AG10803 (cell line): ENCODE data around the gene PPP1R11.

Source experiments
- DNase-seq: peaks from one replicate; pipeline ENCODE4 v3.0.0; 2010; ENCODE audit warnings: low read depth
- H3K4me3 ChIP-seq: 2 replicates; pipeline ENCODE4 v1.5.1; 2011; ENCODE audit warnings: mild to moderate bottlenecking, low read length, control low read depth
- TF ChIP-seq, protein P1 (sequence below): conservative IDR thresholded peaks from 2 replicates; pipeline ENCODE4 v1.5.1; 2011; ENCODE audit warnings: mild to moderate bottlenecking, low read length, control low read depth, inconsistent platforms

The PPP1R11 gene

DNA sequence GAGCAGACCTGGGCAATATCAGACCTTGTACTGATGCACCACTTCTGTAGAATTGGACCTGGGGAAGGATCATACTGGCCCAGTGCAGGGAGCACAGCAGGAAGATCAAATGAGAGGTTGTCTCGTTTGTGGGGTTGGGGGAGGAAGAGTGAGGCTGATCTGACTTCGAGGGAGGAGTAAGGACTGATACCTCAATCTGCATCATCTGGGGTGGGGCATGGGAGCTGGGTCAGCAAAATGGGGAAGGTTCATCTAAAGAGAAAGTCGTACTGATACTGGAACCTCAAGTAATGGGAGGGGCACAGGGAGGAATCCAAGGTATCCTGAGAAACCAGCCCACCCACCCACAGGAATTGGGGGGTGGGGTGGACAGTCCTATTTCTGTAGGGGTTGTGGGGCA lies 4.9 kb downstream of the PPP1R11 start:
- DNase-seq: no peak
- TF ChIP-seq, protein P1, sequence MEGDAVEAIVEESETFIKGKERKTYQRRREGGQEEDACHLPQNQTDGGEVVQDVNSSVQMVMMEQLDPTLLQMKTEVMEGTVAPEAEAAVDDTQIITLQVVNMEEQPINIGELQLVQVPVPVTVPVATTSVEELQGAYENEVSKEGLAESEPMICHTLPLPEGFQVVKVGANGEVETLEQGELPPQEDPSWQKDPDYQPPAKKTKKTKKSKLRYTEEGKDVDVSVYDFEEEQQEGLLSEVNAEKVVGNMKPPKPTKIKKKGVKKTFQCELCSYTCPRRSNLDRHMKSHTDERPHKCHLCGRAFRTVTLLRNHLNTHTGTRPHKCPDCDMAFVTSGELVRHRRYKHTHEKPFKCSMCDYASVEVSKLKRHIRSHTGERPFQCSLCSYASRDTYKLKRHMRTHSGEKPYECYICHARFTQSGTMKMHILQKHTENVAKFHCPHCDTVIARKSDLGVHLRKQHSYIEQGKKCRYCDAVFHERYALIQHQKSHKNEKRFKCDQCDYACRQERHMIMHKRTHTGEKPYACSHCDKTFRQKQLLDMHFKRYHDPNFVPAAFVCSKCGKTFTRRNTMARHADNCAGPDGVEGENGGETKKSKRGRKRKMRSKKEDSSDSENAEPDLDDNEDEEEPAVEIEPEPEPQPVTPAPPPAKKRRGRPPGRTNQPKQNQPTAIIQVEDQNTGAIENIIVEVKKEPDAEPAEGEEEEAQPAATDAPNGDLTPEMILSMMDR: no peak
- no peak overlapping the region for H3K4me3 ChIP-seq

DNA sequence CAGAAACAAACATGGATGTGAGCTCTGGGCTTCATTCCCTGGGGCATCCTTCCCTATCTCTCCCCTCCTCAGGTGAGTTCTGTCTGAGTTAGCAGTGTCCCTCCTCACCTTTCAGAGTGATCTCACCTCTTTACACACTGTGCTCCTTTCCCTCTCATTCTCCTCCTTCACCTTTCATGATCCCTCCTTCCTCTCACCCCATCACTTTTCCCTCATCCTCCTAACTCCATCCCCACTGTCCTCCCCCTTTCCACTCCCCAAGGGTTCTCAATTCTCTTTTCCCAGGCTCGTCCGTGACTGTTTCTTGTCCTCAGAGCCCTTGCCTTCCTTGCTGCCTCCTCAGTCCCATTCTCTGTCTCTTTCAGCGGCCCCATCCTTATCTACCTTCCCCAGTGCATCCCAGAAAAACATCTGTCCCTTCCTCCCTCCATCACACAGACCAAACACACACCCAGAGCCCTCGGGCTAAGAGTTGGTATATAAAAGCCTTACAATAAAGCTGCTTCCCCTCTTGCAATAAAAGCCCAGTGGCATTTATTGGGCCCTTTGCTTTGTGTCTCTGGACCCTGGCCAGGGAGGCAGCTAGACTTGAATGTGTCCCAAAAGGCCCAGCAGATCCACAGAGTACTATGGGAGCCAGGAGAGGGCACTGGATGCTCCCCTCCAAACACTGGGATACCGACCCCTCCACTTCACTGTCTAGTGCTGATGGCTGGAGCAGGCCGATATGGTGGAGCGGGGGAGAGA lies 6.7 kb downstream of the PPP1R11 start:
- H3K4me3 ChIP-seq: no peak overlapping the region
- TF ChIP-seq, protein P1: no peak
- DNase-seq: no peak

DNA sequence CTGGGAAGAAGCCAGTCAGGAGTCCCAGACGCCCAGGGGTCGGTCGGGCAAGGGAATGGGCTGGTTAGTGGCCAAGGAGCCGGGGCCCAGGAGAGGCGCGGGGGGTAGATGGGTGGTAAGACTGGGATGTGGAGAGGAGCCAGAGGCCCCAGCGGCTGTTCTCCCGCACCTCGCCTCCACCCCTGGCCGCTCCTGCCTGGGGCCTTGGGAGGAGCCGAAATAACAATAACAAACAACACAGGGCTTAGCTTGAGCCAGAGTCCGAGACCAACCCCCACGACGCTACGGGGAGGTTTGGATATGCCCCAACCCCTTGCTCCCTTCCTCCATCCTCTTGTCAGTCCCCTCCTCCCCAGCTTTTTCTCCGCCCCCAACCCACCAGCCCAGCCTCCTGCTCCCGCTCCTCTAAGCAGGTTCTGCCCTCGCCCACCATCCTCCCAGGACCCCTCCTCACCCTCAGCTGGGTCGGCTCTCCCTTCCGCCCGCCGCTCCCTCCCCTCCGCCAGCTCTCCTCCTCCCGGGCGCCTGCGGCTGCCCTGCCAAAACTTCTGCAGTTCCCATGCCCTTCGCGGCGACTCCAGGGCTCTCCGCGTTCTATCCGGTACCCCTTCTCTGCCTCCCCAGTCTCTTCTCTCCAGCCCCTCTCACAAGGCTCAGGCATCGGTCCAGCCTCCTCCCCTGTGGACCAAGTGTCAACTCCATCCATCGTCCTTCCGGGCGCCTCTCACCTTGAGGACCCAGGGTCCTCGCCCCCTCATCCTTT lies 7.5 kb downstream of the PPP1R11 start:
- TF ChIP-seq, protein P1: no peak
- DNase-seq: no peak
- no peak overlapping the region for H3K4me3 ChIP-seq

DNA sequence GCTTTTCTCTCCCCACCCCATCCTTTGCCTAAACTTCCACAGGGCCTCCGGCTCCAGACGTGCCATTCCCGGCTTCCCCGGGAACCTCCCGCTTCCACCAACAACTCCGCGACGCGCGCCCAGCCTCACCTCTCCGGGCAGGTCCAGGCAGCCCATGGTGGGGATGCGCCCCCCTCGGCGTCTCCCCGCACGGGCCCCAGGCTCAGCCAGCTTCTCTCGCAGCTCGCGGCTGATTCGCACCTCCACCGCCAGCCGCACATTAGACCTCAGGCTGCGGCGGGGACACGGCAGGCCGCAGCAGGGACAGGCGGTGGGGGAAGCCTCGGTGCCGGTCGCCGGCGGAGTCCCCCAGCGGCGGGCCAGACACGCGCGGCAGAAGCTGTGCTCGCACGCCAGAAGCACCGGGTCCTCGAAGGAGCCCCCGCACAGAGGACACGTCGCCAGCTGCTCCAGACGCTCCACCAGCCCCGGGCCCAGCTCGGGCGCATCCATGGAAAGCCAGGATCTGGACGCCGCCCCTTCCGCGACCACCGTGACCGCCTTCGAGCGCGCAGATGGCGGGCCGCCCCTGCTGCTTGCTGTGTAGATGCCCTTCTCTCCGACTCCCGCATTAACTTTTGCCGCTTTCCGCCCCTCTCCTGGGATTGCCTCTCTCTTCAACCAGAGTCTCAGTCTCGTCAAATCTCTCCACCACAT lies 8.2 kb downstream of the PPP1R11 start, which contains the start of gene RNF39:
RNF39 (minus strand) TSS at position 676 of the 696 bp plus-strand sequence; CDS start at position 492, 184 bp downstream.
- DNase-seq: no peak
- TF ChIP-seq, protein P1: no peak
- peak within 1 kb of the TSS; percentile 5 for H3K4me3 ChIP-seq

DNA sequence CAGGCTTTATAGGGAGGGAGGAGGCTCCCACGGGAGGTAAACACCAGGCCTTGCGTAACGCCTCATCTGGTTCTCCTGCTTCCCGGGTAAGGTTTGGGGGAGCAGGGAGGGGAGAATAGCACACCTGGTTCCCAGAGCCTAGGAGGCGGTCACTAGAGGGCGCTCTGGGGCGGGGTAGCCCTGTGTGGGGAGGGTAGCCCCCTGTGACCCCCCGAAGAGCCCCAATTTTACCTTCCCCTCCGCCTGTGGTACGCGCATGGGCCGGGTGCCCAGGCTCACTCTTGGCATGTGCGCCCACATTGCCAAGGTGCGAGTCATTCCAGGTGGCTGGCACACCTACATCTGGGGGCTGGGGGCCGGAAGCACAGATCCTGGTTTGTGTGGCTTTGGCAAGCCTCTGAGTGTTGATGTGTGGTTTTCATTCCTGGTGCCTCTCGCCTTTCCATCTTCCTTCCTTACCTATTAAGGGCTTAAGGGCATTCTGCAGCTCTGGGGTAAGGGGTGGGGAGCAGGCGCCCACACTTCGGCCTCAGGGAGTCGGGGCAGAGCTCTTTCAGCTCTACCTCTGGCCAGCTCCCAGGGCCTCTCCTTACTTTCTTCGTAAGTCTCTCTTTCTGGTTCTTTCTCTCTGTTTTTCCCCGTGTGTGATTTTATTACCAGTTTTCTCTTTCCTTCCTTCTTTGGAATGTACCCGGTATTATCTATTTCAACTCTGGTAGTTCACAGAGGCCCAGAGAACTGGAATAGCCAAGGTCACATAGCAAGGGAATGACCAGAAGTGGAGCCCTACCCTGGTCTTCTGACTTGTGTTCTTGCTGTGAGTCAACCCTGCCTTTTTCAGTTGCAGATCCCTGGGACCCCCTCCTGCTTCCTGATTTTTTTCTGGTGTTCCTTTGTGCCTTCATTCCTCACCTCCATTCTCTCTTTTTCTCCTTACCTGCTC lies 9.1 kb downstream of the PPP1R11 start:
- no peak for DNase-seq
- TF ChIP-seq, protein P1: peak; percentile 39
- H3K4me3 ChIP-seq: 0 out of 2 replicates have a peak overlapping the region, but pooled peaks have one; percentile 5

DNA sequence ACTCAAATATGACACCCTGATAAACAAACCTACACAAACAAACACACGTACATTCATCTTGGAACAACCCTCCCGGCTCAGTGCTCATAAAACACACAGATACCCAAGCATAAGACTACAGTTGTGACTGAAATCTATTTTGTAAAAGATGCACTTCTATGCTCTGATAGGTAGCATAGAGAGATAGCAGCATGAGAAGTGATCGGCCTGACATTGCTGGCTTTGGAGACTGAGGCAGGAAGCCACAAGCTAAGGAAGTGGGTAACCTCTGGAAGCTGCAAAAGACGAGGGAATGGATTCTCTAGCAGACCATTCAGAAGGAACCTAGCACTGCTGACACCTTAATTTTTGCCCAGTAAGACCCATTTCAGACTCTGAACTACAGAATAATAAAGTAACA lies 10.2 kb downstream of the PPP1R11 start:
- no peak for DNase-seq
- TF ChIP-seq, protein P1: no peak

More for the DNA sequence above, 10.2 kb downstream of the PPP1R11 start:
- H3K4me3 ChIP-seq: no peak overlapping the region
